ENCODE results near the gene PANX1.

Gene PANX1

DNA sequence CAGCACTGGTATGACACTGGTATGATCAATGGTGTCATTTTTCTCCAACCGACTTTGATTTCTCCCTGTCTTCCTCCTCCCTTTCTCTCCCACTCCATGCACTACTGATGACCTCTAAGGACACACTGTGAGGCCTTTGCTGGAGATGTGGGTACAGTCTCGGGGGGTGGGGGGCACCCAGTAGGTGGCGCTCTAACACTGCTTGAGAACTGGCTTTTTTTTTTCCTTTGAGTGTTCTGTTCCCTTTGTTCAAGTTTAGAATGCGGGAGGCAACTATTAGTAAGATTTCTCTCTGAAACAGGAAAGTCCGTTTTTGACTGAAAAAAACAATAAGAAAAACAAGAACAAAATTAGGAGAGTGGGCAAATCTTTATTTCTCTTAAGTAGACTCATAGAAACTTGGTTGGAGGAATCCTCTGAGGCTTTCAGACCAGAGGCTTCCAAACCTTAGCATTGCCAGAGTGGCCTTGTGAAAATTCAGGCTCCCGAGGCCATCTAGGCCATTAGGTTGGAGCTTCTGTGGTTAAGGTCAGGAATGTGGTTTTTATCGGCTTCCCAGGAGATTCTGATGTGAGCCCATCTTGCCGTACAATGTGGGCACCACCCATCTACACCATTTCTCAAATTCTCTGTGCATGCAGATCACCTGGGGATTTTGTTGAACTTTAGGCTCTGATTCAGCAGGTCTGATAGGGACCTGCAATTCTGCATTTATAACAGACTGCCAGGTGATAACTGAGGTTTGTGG, 43.2 kb downstream of the PANX1 start:
- H3K4me1 ChIP-seq (ENCODE audit: insufficient read depth, low read length), result peaks cover 6% of the 10 kb centered on the region
- H3K36me3 ChIP-seq (ENCODE audit: insufficient read depth, low read length), result no peaks in the 10 kb centered on the region; the same call in 1 of the 2 replicates
- H3K27ac ChIP-seq (ENCODE audit: low read depth, low read length), result no peak overlapping the region

DNA sequence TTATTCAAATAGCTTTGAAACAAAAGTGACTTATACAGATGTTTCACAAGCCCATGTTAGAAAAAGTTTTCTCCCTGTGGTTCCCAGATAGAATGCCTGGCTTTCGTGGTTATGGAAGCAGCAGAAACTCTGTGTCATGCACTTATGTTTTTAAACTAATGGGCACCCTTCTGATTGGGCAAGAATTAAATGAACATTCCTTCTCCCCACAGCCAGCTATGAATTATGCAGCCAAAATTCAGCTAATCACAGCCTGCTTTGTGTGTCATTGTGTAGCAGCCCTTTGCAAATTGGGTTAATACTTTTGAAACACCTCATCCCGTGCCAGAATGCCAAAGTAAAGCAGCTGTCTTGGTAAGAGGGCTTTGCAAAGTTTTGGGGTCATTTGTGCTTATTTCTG, 46.9 kb downstream of the PANX1 start:
- peaks cover 4% of the 10 kb centered on the region; the same call in 1 of the 2 replicates for H3K4me1 ChIP-seq (ENCODE audit: insufficient read depth, low read length)
- no peaks in the 10 kb centered on the region for H3K9me3 ChIP-seq (ENCODE audit: insufficient read depth, low read depth, low read length)
- peaks cover 32% of the 10 kb centered on the region for H3K36me3 ChIP-seq (ENCODE audit: insufficient read depth, low read length)
- H3K27me3 ChIP-seq (ENCODE audit: insufficient read depth, low read length), result no peaks in the 10 kb centered on the region
- H3K4me3 ChIP-seq (ENCODE audit: low read length), result no peak overlapping the region
- no peak overlapping the region for H3K9ac ChIP-seq (ENCODE audit: low read depth, low read length)
- WGBS, result 91% methylated on average over 2 of the region's 2 CpGs
- H3K27ac ChIP-seq (ENCODE audit: low read depth, low read length), result no peak overlapping the region

More for the DNA sequence above, 43.2 kb downstream of the PANX1 start:
- no peaks in the 10 kb centered on the region for H3K27me3 ChIP-seq (ENCODE audit: insufficient read depth, low read length)
- no peak overlapping the region for H3K4me3 ChIP-seq (ENCODE audit: low read length)
- H3K9ac ChIP-seq (ENCODE audit: low read depth, low read length), result no peak overlapping the region
- 71% methylated on average over 8 of the region's 8 CpGs for WGBS
- no peaks in the 10 kb centered on the region for H3K9me3 ChIP-seq (ENCODE audit: insufficient read depth, low read depth, low read length)

DNA sequence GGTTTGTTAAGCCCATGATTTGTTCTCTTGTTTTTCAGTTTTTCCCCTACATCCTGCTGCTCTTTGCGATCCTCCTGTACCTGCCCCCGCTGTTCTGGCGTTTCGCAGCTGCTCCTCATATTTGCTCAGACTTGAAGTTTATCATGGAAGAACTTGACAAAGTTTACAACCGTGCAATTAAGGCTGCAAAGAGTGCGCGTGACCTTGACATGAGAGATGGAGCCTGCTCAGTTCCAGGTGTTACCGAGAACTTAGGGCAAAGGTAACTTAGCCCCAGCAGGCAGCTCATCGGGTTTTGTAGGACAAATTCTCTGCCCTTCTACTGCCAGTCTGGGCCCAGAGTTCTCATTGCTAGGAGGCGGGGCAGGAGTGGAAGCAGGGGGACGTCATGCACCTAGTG, 49.7 kb downstream of the PANX1 start:
- WGBS, result 89% methylated on average over 11 of the region's 11 CpGs
- Histone ChIP-seq H3K27ac (ENCODE audit: low read depth, low read length) (no peak overlapping the region), H3K9me3 (ENCODE audit: insufficient read depth, low read depth, low read length) (no peaks in the 10 kb centered on the region), H3K36me3 (ENCODE audit: insufficient read depth, low read length) (peaks cover 55% of the 10 kb centered on the region), H3K27me3 (ENCODE audit: insufficient read depth, low read length) (no peaks in the 10 kb centered on the region), H3K4me3 (ENCODE audit: low read length) (no peak overlapping the region), H3K4me1 (ENCODE audit: insufficient read depth, low read length) (no peaks in the 10 kb centered on the region), H3K9ac (ENCODE audit: low read depth, low read length) (no peak overlapping the region)

DNA sequence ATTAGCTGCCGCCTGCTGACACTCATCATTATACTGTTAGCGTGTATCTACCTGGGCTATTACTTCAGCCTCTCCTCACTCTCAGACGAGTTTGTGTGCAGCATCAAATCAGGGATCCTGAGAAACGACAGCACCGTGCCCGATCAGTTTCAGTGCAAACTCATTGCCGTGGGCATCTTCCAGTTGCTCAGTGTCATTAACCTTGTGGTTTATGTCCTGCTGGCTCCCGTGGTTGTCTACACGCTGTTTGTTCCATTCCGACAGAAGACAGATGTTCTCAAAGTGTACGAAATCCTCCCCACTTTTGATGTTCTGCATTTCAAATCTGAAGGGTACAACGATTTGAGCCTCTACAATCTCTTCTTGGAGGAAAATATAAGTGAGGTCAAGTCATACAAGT, 51.1 kb downstream of the PANX1 start:
- Histone ChIP-seq H3K9ac (ENCODE audit: low read depth, low read length) (no peak overlapping the region), H3K4me1 (ENCODE audit: insufficient read depth, low read length) (peaks cover 4% of the 10 kb centered on the region), H3K4me3 (ENCODE audit: low read length) (no peak overlapping the region), H3K27ac (ENCODE audit: low read depth, low read length) (no peak overlapping the region), H3K9me3 (ENCODE audit: insufficient read depth, low read depth, low read length) (no peaks in the 10 kb centered on the region), H3K36me3 (ENCODE audit: insufficient read depth, low read length) (peaks cover 55% of the 10 kb centered on the region), H3K27me3 (ENCODE audit: insufficient read depth, low read length) (no peaks in the 10 kb centered on the region)
- 96% methylated on average over 12 of the region's 12 CpGs for WGBS

DNA sequence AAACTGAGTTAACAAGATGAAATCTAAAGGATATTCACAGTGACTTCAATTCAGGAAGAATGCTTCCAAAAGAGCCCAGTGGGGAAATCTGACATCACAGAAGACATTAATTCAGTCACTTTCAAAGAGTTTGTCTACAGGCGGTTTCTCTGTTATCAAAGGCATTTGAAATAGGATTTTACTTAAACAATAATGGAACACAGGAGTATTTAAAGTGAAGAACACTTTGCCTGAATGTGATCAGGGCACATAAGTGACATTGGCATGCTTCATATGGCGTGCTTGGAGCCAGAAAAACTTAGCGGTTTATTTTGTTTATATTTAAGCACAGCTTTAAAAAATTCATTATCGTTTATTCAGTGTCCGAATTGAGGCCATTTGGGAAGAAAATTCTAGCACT, 52.9 kb downstream of the PANX1 start:
- Histone ChIP-seq H3K4me1 (ENCODE audit: insufficient read depth, low read length) (peaks cover 13% of the 10 kb centered on the region), H3K4me3 (ENCODE audit: low read length) (no peak overlapping the region), H3K9ac (ENCODE audit: low read depth, low read length) (no peak overlapping the region), H3K36me3 (ENCODE audit: insufficient read depth, low read length) (peaks cover 71% of the 10 kb centered on the region), H3K27ac (ENCODE audit: low read depth, low read length) (no peak overlapping the region), H3K9me3 (ENCODE audit: insufficient read depth, low read depth, low read length) (no peaks in the 10 kb centered on the region), H3K27me3 (ENCODE audit: insufficient read depth, low read length) (no peaks in the 10 kb centered on the region)
- WGBS, result 100% methylated on average over 5 of the region's 5 CpGs

DNA sequence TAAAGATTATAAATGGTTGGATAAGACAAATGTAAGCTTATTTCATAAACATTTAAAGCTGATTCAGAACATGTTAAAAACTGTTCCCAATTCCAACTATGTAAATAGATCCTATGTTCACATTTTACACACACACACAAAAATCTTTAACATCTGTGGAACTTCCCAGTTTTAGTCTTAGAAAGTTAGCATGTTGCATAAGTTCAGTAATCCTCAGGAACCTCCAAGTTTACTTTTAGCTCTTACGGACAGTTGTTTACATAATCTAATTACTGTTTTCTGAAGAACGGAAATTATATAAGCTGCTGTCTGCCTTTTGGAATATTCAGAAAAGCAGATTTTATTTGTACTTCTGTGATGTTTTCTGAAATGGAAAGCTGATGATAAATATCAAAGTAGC, 53.3 kb downstream of the PANX1 start:
- Histone ChIP-seq H3K36me3 (ENCODE audit: insufficient read depth, low read length) (peaks cover 71% of the 10 kb centered on the region), H3K4me3 (ENCODE audit: low read length) (no peak overlapping the region), H3K27ac (ENCODE audit: low read depth, low read length) (no peak overlapping the region), H3K4me1 (ENCODE audit: insufficient read depth, low read length) (peaks cover 15% of the 10 kb centered on the region), H3K9me3 (ENCODE audit: insufficient read depth, low read depth, low read length) (no peaks in the 10 kb centered on the region), H3K27me3 (ENCODE audit: insufficient read depth, low read length) (no peaks in the 10 kb centered on the region), H3K9ac (ENCODE audit: low read depth, low read length) (no peak overlapping the region)
- 92% methylated on average over 2 of the region's 2 CpGs for WGBS

DNA sequence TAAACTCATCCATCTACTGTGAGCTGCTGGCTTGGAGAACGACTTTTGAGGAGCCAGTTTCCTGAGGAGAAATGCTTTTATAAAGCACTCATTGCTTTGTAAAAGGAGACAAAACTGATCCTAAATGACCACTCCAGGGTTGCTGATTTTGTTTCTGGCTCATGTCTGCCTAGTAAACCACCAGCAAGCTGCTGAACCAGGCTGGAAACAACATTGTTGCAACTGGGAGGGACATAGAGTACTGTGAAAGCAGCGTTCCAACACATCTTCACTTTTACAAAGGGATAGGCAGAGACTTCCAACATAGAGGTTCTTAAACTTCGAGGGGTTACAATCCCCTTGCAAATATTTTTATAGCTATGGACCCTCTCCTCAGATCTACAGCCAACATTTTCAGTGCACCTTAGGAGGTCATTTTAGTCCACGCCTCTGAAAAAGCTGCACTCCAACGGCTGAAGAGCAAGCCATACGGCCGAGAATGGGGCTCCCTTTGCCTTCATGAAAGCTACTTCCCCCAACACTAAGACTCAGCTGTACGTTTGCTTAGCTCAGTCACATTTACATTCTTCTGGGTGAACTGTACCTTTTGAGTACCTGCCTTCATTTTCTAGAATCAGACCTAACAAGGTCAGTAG, 54.7 kb downstream of the PANX1 start:
- peaks cover 61% of the 10 kb centered on the region for H3K36me3 ChIP-seq (ENCODE audit: insufficient read depth, low read length)
- peaks cover 15% of the 10 kb centered on the region for H3K4me1 ChIP-seq (ENCODE audit: insufficient read depth, low read length)
- no peak overlapping the region for H3K4me3 ChIP-seq (ENCODE audit: low read length)
- no peak overlapping the region for H3K27ac ChIP-seq (ENCODE audit: low read depth, low read length)
- no peak overlapping the region for H3K9ac ChIP-seq (ENCODE audit: low read depth, low read length)
- 82% methylated on average over 8 of the region's 8 CpGs for WGBS
- no peaks in the 10 kb centered on the region for H3K27me3 ChIP-seq (ENCODE audit: insufficient read depth, low read length)
- H3K9me3 ChIP-seq (ENCODE audit: insufficient read depth, low read depth, low read length), result no peaks in the 10 kb centered on the region

DNA sequence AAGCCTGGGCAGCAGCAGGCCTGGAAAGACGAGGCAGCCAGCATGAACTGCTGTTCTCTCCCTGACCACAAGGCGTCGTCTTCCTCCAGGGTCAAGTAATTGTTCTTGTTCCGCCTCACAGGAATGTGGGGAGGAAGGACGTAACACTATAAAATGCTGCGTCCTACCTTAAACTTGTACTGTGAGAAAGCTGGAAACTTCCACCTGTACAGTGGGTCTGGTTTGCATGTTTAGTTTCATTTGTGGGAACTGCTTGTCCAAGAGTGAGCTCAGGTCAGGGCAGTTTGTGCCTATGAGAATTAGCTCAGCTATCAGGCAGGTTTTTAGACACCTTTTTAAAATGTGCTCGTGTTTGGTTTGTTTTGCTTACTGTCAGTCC, 55.2 kb downstream of the PANX1 start:
- H3K4me1 ChIP-seq (ENCODE audit: insufficient read depth, low read length), result peaks cover 15% of the 10 kb centered on the region
- H3K4me3 ChIP-seq (ENCODE audit: low read length), result no peak overlapping the region
- no peak overlapping the region for H3K27ac ChIP-seq (ENCODE audit: low read depth, low read length)
- peaks cover 56% of the 10 kb centered on the region for H3K36me3 ChIP-seq (ENCODE audit: insufficient read depth, low read length)
- H3K9me3 ChIP-seq (ENCODE audit: insufficient read depth, low read depth, low read length), result no peaks in the 10 kb centered on the region
- no peaks in the 10 kb centered on the region for H3K27me3 ChIP-seq (ENCODE audit: insufficient read depth, low read length)
- WGBS, result 37% methylated on average over 7 of the region's 7 CpGs
- no peak overlapping the region for H3K9ac ChIP-seq (ENCODE audit: low read depth, low read length)

DNA sequence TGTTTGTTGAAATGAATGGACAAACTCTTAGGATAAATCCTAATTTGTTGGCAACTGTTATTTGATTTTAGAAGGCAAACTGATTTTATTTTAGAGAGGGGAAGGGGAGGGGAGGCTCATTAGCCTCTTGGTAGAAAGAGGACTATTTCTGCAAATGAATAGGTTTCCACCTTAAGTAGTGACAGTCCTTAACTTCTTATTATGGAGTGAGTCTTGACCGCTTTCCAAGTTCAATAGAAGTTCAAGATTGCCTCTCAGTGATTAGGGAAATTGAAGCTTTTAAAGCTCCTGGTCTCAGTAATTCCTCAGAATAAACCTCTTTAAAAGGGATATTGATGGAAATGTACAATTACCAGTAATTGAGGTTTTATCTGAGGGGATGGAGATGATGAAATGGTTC, 55.7 kb downstream of the PANX1 start:
- Histone ChIP-seq H3K4me3 (ENCODE audit: low read length) (no peak overlapping the region), H3K27ac (ENCODE audit: low read depth, low read length) (no peak overlapping the region), H3K36me3 (ENCODE audit: insufficient read depth, low read length) (peaks cover 51% of the 10 kb centered on the region), H3K9me3 (ENCODE audit: insufficient read depth, low read depth, low read length) (no peaks in the 10 kb centered on the region), H3K9ac (ENCODE audit: low read depth, low read length) (no peak overlapping the region), H3K4me1 (ENCODE audit: insufficient read depth, low read length) (peaks cover 15% of the 10 kb centered on the region), H3K27me3 (ENCODE audit: insufficient read depth, low read length) (no peaks in the 10 kb centered on the region)
- 88% methylated on average over 1 of the region's 1 CpG for WGBS

DNA sequence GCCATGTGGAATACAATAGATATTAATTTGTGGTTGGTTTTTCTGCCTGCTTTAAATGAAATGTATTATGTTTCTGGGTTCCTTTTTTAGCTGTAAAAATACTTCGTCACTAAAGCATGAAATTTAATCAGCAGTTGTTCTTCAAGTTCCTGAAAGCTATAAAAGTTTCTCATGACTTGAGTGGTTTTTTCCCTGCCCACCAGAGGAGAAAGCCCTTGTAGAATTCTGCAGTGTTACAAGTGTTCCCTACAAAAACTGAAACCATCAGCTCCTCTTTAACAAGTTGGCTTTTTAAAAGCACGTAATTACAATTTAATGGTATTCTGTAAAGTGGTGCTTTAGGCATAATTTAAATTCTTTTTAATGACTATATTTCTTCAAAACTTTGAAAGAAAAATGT, 56.2 kb downstream of the PANX1 start:
- no peaks in the 10 kb centered on the region for H3K27me3 ChIP-seq (ENCODE audit: insufficient read depth, low read length)
- H3K36me3 ChIP-seq (ENCODE audit: insufficient read depth, low read length), result peaks cover 46% of the 10 kb centered on the region
- no peaks in the 10 kb centered on the region for H3K9me3 ChIP-seq (ENCODE audit: insufficient read depth, low read depth, low read length)
- no peak overlapping the region for H3K27ac ChIP-seq (ENCODE audit: low read depth, low read length)
- 100% methylated on average over 1 of the region's 2 CpGs for WGBS
- H3K4me3 ChIP-seq (ENCODE audit: low read length), result no peak overlapping the region
- peaks cover 15% of the 10 kb centered on the region for H3K4me1 ChIP-seq (ENCODE audit: insufficient read depth, low read length)
- H3K9ac ChIP-seq (ENCODE audit: low read depth, low read length), result no peak overlapping the region

DNA sequence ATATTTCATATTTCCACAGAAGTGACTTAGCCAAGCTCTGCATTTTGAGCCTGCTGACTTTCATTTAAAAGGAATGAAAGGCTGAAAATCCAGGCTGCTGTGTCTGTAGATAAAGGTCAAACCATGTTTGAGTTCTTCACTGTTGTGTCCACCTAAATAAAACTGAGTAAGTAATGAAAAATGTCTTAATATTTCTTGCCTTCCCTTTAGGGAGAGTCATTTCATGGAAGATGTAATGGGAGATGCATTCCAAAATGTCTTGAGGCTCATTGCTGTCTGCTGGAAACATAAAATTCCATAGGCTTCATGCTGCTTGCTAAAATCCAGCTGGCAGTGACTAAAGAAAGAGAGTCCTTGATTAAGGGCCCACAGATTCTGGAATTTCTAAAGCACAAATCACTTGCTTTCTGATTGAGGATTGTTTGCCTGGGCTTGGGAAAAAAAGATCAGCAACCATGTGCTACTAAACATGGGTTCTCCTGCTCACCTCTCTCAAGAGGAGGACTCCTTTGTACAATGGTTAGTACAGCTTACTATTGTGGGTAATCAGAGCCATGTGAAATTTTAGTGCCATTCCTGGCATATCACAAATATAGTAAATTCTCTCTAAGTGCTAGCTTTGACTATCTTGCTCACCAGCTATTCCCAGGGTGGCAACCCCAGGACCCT, 56.9 kb downstream of the PANX1 start:
- H3K4me1 ChIP-seq (ENCODE audit: insufficient read depth, low read length), result peaks cover 15% of the 10 kb centered on the region
- peaks cover 39% of the 10 kb centered on the region for H3K36me3 ChIP-seq (ENCODE audit: insufficient read depth, low read length)
- no peaks in the 10 kb centered on the region for H3K27me3 ChIP-seq (ENCODE audit: insufficient read depth, low read length)
- no peaks in the 10 kb centered on the region for H3K9me3 ChIP-seq (ENCODE audit: insufficient read depth, low read depth, low read length)
- H3K9ac ChIP-seq (ENCODE audit: low read depth, low read length), result no peak overlapping the region
- H3K4me3 ChIP-seq (ENCODE audit: low read length), result no peak overlapping the region
- H3K27ac ChIP-seq (ENCODE audit: low read depth, low read length), result no peak overlapping the region

All from HUES64 (cell line).